Fibroblast of lung (primary cell): ENCODE data around the gene ALG12. TPM values are rescaled to one million over a fixed set of nuclear protein-coding genes. Genes with fewer than 3 reads are reported as not detected.

Source experiments
- DNase-seq, 2 donors: peaks; one replicate each; pipeline versions ENCODE4 v3.0.0 to v3.0.0-alpha.2; 2010; ENCODE audit warnings: low read depth in 2 of 2
- H2AFZ ChIP-seq: 2 replicates; pipeline ENCODE4 v1.5.1; 2012; ENCODE audit warnings: low read length, control low read depth, inconsistent platforms
- H3K27ac ChIP-seq: 2 replicates; pipeline ENCODE4 v1.5.1; 2011; ENCODE audit warnings: low read length, control low read depth; ENCODE audit not compliant: insufficient read depth
- H3K27me3 ChIP-seq: 2 replicates; pipeline ENCODE4 v1.5.1; 2011; ENCODE audit warnings: mild to moderate bottlenecking, low read length; ENCODE audit not compliant: control insufficient read depth, insufficient read depth
- H3K36me3 ChIP-seq: 2 replicates; pipeline ENCODE4 v1.5.1; 2011; ENCODE audit warnings: low read length; ENCODE audit not compliant: control insufficient read depth, insufficient read depth
- H3K4me1 ChIP-seq: 2 replicates; pipeline ENCODE4 v1.5.1; 2011; ENCODE audit warnings: low read length; ENCODE audit not compliant: control insufficient read depth, insufficient read depth; ENCODE audit errors: extremely low read depth
- H3K4me2 ChIP-seq: 2 replicates; pipeline ENCODE4 v1.5.1; 2011; ENCODE audit warnings: low read length, control low read depth; ENCODE audit not compliant: insufficient read depth; ENCODE audit errors: extremely low read depth
- H3K4me3 ChIP-seq, 4 experiments: fragments of 200-600 bp in 1 of 4; sonication (generic) in 1 of 4; replicated peaks in 1 of 4; 2 replicates each; pipeline ENCODE4 v1.5.1; 2011 to 2016; ENCODE audit warnings: low read length in 4 of 4, low read depth in 3 of 4, mild to moderate bottlenecking in 3 of 4, control low read depth in 2 of 4, inconsistent platforms in 1 of 4, mixed read lengths in 1 of 4; ENCODE audit not compliant: insufficient read depth in 1 of 4; ENCODE audit errors: control extremely low read depth in 1 of 4
- H3K79me2 ChIP-seq: 2 replicates; pipeline ENCODE4 v1.5.1; 2012; ENCODE audit warnings: mild to moderate bottlenecking, low read length, inconsistent platforms; ENCODE audit not compliant: control insufficient read depth, insufficient read depth
- H3K9ac ChIP-seq: 2 replicates; pipeline ENCODE4 v1.5.1; 2011; ENCODE audit warnings: mild to moderate bottlenecking, low read length, control low read depth; ENCODE audit not compliant: insufficient read depth
- H3K9me3 ChIP-seq: 2 replicates; pipeline ENCODE4 v1.5.1; 2012; ENCODE audit warnings: low read depth, low read length; ENCODE audit not compliant: control insufficient read depth, insufficient read depth
- H4K20me1 ChIP-seq: 2 replicates; pipeline ENCODE4 v1.5.1; 2011; ENCODE audit warnings: low read length; ENCODE audit not compliant: control insufficient read depth, insufficient read depth; ENCODE audit errors: extremely low read depth
- CTCF ChIP-seq, 2 donors: IDR thresholded peaks in 1 of 2; conservative IDR thresholded peaks in 1 of 2; 1 replicate in 1 of 2; 2 replicates in 1 of 2; pipeline ENCODE4 v1.5.1; 2011 to 2012; ENCODE audit warnings: low read length in 2 of 2, control low read depth in 1 of 2, inconsistent platforms in 1 of 2, low read depth in 1 of 2, mild to moderate bottlenecking in 1 of 2
- EZH2 ChIP-seq: IDR thresholded peaks from 2 replicates; pipeline ENCODE4 v1.5.1; 2012; ENCODE audit warnings: low read length, control low read depth, mild to moderate bottlenecking; ENCODE audit errors: missing control alignments
- polyA plus RNA-seq, 2 donors: library from polyadenylated mRNA; depleted of rRNA in 1 of 2; stranded (reverse) in 1 of 2; unstranded in 1 of 2; fragments of >200 nt; gene quantifications; 2 replicates each; pipeline ENCODE4 v1.2.1, GENCODE V29; 2011 to 2012; ENCODE audit warnings: missing spikeins in 1 of 2
- total RNA-seq: library from RNA; depleted of rRNA; stranded (reverse); fragments of >200 nt; gene quantifications from 2 replicates; pipeline ENCODE4 v1.2.1, GENCODE V29; 2014

Gene ALG12
- total and polyA plus RNA-seq, 2 donors (not counting 1 experiment from before 2014, with no cell fraction given), result 9.6 to 19.0 TPM

GRCh38 chr22:49918911-49919881 is 958 bp upstream of the ALG12 start:
- H3K36me3 ChIP-seq, result peaks cover 9% of the 10 kb centered on the region
- no peaks in the 10 kb centered on the region for H4K20me1 ChIP-seq
- no peaks in the 10 kb centered on the region for H3K9me3 ChIP-seq
- peaks cover 6% of the 10 kb centered on the region for H3K79me2 ChIP-seq
- no peaks in the 10 kb centered on the region for H3K27me3 ChIP-seq
- no peak for DNase-seq
- H3K4me2 ChIP-seq, result peak overlapping the region; percentile 97
- peaks cover 5% of the 10 kb centered on the region for H3K4me1 ChIP-seq
- peak overlapping the region; percentile 57 to 89 (median 70) for H3K4me3 ChIP-seq
- H3K9ac ChIP-seq, result peak overlapping the region; percentile 78
- peak overlapping the region; percentile 39 for H3K27ac ChIP-seq
- peak overlapping the region; percentile 53 for H2AFZ ChIP-seq
- TF ChIP-seq EZH2 (no peak), CTCF (conservative IDR thresholded peaks at IDR 0.05 in 1 of 2, IDR thresholded peaks at IDR 0.05 in 1 of 2; ENCODE audit: low read depth in 1 of 2, low read length in 2 of 2) (no peak)

GRCh38 chr22:49916831-49917230 is 1.4 kb downstream of the ALG12 start:
- Histone ChIP-seq H3K27ac (no peak overlapping the region), H3K4me1 (peaks cover 5% of the 10 kb centered on the region), H3K79me2 (peaks cover 6% of the 10 kb centered on the region), H3K4me2 (no peak overlapping the region), H3K36me3 (peaks cover 9% of the 10 kb centered on the region), H3K4me3 (no peak overlapping the region), H3K27me3 (no peaks in the 10 kb centered on the region), H3K9ac (no peak overlapping the region), H4K20me1 (no peaks in the 10 kb centered on the region), H2AFZ (no peak overlapping the region), H3K9me3 (no peaks in the 10 kb centered on the region)
- DNase-seq, result no peak
- TF ChIP-seq EZH2, result no peak
- TF ChIP-seq CTCF (conservative IDR thresholded peaks at IDR 0.05 in 1 of 2, IDR thresholded peaks at IDR 0.05 in 1 of 2; ENCODE audit: low read depth in 1 of 2, low read length in 2 of 2), result no peak

GRCh38 chr22:49915610-49916009 is 2.6 kb downstream of the ALG12 start:
- H3K79me2 ChIP-seq, result peaks cover 6% of the 10 kb centered on the region
- no peak overlapping the region for H3K9ac ChIP-seq
- peaks cover 5% of the 10 kb centered on the region for H3K36me3 ChIP-seq
- H4K20me1 ChIP-seq, result no peaks in the 10 kb centered on the region
- H3K27ac ChIP-seq, result no peak overlapping the region
- TF ChIP-seq CTCF (conservative IDR thresholded peaks at IDR 0.05 in 1 of 2, IDR thresholded peaks at IDR 0.05 in 1 of 2; ENCODE audit: low read depth in 1 of 2, low read length in 2 of 2) (no peak), EZH2 (no peak)
- peaks cover 5% of the 10 kb centered on the region for H3K4me1 ChIP-seq
- H3K4me3 ChIP-seq, result no peak overlapping the region
- no peak overlapping the region for H3K4me2 ChIP-seq
- H2AFZ ChIP-seq, result no peak overlapping the region
- H3K27me3 ChIP-seq, result no peaks in the 10 kb centered on the region
- no peaks in the 10 kb centered on the region for H3K9me3 ChIP-seq
- no peak for DNase-seq
